Fibroblast of skin of right quadriceps (primary cell): ENCODE results near the gene LAD1.

ENCODE experiments used
- DNase-seq: peaks from one replicate; pipeline ENCODE4 v3.0.0-alpha.2; 2013

The LAD1 gene

DNA sequence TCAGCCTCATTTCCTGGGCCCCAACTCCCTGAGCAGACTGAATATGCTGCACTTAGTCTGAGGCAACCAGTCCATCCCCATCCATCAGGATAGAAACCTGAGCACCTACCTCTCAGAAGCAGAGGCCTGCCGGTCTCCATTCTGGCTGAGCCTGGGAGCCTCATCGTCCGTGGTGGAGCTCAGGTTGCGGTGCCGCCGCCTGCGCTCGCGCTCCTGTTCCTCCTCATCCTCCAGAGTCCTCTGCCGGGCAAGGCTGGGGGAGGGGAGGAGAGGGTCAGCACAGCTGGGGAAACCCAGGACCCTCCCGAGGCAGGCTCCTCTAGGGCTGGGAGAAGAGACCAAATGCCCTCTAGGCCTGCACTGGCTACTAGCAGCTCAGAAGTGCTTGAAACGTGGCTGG is 10.1 kb downstream of the LAD1 start:
- no peak for DNase-seq

DNA sequence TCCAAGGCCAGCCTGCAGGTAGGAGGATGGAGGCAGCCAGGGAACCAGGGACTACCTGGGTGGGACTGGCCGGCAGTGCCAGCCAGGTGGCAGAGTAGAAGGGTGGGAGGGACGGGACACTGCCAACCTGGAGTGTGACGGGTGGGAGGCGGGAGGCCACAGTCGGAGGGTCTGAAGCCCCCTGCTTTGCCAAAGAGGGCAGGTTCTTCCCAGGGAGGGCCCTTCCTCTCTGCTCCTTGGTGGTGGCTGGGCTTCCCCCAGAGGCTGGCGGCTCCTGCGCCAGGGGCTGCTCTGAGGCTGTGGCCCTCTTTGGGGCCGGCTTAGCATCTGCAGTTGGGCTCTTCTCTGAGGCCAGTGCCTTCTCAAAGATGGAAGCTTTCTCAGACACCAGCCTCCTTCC is 12.9 kb downstream of the LAD1 start:
- DNase-seq, result no peak

DNA sequence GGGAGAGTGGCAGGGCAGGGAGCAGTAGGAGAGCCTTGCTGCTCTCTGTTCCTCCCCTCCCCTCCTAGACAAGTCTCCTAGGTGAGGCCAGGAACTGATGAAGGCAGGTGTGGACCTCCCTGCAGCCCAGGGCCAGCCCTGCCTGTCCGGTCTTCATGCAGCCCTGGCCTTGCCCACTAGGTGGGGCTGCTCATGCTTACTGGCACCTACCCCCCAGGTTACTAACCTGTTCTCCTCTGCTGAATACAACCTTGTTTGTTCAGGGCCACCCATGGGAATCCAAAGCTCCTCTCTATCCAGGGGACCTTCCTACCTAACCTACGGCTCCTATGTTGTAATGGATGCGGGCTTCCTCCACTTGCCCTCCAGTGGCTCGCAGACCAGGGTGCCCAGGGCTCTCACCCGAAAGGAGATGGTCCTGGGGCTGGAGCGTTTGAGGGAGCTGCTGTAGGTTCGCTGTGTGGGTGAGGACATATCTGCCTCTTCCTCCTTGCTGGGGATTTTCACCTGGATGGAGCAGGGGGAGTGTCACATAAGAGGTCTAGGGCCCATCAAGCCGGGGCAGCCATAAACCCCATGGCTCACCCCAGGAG is 13.7 kb downstream of the LAD1 start:
- DNase-seq, result peak; percentile 20

DNA sequence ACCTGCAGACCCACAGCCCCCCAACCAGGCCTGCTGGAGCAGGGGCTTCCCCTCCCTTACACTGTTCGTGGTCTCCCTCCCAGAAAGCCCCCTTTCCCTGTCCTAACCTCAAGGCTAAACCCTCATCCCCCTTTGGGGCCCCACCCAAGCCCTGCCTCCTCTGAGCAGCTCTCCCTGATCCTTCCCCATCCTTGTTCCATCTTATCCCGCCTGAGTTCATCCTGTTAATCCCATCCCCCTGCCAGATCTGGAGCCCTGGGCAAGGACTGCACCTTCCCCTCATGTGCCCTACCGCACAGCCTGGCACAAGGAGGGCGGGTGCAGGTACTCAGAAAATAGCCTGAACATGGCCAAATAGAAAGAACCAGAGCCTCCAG is 14.7 kb downstream of the LAD1 start:
- no peak for DNase-seq

GRCh38 chr1:201383647-201384405 is 15.3 kb downstream of the LAD1 start:
- peak; percentile 95 for DNase-seq

DNA sequence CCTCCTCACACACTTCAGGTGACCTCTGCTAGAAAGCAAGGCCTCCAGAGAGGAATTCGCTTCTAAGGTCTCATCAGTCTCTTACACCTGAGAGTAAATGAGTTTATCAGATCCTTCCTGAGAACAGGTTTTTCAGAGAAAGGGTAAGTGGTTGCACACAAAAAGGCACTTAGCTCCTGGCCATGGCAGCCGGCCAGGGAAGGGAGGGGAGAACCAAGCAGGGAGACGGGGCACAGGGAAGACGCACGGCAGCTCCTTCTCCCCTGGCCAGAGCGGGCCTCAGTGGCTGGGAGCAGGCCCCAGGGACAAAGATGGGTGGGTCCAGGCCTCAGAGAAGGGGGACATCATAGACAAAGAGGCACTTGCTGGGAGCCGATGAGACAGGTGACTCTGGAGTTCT is 18.0 kb downstream of the LAD1 start:
- no peak for DNase-seq

DNA sequence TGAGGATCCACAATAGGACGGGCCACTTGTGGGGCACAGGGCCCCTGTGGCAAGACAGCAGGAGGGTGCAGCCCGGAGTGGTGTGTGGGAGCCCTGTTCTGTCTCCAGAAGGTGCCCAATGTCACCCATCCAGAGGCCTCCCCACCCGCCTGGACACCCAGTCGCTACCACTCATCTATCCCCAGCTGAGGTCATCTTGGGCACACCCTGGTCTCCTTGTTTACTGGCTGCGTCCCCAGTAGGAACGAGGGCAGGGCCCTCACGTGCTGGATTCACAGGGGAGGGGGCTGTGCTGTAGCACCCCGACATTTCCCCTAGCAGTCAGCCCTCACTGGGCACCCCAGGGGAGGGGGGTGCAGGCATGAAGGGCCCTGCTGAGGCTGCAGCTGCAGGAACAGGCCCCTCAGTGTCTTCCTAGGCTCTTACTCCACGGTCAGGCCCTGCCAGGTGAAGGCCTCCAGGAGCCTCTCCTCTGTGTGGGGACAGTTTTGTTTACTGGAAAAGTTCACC is 19.3 kb downstream of the LAD1 start:
- DNase-seq, result no peak

GRCh38 chr1:201378804-201379203 is 20.3 kb downstream of the LAD1 start:
- DNase-seq, result no peak

DNA sequence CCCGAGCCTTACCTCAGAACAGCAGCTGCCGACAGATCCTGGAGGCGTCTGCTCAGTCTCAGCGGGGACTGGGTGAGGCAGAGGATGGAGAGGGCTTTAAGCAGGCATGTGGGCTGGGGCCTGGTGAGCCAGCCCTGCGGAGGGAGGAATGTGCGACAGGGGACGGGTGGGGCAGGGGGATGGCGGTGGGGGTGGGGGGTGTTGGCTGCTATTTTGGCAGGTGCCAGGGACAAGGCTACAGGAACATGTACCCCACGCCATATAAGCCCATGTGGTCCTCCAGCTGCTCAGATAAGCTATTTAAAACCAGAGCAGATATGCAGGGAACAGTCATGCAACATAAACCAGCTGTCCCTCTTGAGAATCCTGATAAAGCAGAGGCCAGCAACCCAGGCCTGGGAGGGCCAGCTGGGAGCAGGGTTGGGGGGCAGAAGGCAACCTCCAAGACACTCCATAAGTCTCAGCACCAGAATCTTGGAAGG is 21.5 kb downstream of the LAD1 start, which contains the start of gene TNNT2:
TSS of gene TNNT2 (minus strand) at position 70 of the 482 bp plus-strand sequence. CDS start 4,426 bp downstream, outside the sequence.
- DNase-seq, result no peak

DNA sequence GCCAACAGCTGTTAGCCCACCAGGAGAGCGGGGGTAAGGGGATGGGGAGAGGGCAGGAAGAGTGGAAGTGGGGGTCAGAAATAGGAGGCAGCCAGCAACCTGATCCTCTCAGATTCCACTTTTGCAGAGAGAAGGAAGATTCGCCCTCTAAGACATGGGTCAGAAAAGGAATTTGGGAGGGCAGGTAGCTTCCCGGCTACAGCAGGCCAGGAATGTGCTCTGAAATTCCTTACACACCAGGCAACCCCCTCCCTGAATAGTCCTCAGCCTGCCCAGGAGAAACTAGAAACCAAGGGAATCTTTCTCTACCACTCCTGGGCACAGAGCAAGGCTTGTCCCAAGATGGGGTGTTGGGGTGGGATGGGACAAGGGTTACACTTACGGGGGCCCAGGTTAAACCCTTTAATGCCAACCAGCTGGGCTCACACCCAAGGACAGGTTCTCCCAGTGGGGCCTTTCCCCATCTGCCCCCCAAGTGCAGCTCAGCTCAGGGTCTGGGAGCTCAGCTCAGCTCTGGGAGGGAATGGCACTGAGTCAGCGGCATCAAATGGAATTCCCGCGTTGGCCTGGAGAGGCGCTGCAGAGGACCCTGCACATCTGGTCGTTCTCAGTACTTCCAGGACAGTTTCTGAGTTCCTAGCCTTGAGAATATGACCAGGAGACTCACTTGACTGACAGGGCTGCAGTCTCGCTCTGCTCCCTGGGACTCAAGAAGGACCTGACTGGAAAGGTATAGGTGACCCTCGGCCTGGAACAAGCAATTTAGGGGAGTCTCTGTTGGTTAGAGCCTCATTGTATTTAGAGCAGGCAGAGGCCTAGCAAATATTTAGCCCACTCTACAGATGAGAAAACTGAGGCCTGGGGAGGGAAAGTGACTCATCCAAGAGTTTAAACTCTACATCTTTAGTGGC is 22.4 kb downstream of the LAD1 start:
- DNase-seq, result peak; percentile 49

- no peak for DNase-seq
Measured at GRCh38 chr1:201376107-201376463, 23.0 kb downstream of the LAD1 start.

DNA sequence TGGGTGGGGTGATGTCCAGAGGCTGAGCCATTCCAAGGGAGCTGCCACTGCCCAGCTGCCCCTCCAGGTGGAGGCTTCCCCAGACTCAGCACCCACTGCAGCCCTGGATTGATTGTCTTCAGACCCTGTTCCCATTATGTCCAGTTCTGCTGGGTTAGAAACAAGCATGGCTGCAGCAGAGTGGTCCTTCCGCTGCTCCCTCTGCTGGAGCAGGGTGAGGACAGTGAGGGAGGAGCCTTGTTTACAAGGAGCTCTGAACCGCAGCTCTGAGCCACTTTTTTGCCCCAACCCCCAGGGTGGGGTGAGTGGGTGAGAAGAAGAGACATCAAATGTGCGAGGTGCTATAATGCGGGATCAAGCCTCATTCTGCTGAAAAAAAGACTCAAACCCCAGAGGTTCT is 24.0 kb downstream of the LAD1 start:
- DNase-seq, result no peak

DNA sequence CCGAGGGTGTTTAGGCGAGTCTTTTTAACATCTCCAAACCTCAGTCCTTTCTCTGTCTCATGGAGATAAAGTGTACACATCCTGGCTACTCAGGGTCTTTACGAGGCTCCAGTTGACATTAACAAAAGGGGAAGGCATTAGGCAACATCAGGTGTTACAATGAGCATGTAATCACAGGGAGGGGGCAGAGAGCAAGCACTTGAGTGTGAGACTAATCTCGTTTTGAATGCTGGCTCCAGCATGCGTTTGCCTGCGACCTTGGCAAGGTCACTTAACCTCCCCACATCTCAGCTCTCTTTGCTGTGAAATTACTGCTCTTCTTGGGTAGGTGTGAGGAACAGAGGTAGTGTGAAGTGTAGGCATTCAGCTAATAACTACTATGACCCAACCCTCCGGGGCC is 24.8 kb downstream of the LAD1 start:
- no peak for DNase-seq

- no peak for DNase-seq
Measured at GRCh38 chr1:201371792-201372191, 27.3 kb downstream of the LAD1 start.

DNA sequence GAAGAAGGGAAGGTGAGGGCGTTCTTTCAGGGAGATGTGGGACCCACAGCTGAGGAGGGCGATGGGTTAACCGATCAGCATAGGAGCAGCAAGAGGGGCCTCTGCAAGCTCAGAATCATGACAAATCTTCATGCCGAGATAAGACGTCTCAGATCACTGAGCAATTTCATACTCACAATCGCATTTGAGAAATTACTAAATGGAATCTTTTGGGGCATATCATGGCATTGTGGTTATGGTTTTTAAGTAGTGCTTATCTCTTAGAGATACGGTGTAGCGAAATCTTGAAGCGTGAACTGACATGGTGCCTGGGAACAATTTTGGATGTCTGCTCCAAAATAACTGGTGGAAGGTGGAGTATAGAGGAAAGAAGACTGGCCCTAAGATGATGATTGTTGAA is 27.8 kb downstream of the LAD1 start:
- no peak for DNase-seq

- DNase-seq, result no peak
Measured at GRCh38 chr1:201370500-201370899, 28.6 kb downstream of the LAD1 start.

- DNase-seq, result no peak
Measured at GRCh38 chr1:201369209-201369608, 29.9 kb downstream of the LAD1 start.

DNA sequence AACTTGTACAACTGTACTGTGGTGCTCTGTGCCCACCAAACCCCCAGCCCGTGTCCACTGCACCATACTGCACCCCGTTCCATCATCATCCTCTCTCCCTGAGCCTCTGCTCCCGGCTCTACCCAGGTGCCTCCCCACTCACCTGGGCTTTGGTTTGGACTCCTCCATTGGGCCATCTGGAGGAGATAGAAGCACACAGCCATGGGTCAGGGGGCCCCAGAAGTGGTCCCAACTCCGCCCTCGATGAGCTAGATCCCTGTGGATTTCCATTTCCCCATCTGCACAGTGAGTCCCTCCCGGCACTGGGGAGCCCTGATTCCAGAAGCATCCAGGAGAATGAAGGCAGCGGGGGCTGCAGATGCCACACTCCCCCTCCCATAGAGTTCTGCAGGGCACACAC is 32.4 kb downstream of the LAD1 start:
- no peak for DNase-seq

GRCh38 chr1:201365251-201365650 is 33.9 kb downstream of the LAD1 start:
- DNase-seq, result no peak

- DNase-seq, result no peak
Measured at GRCh38 chr1:201364808-201365105, 34.4 kb downstream of the LAD1 start.

DNA sequence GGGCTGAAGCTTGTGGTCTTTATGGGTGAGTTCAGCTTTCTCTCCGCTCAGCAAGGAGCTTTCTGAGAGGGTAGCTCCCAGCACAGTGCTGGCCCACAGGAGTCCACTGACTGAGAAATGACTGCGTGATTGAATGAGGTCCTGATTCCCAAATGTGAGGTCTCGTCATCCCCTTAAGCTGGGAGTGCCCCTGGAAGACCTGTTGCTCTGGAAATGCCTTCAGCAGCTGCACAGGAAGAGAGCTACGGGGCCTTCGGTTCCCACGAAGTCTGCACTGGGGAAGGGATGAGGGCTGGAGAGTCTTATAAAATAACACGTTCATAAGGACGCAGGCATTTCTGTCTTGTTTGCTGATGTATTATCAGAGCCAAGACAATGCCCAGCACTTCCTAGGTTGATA is 35.7 kb downstream of the LAD1 start:
- DNase-seq, result no peak

GRCh38 chr1:201362906-201363305 is 36.2 kb downstream of the LAD1 start:
- no peak for DNase-seq

GRCh38 chr1:201361652-201362504 is 37.2 kb downstream of the LAD1 start:
- peak; percentile 35 for DNase-seq
